Activated naive CD4-positive, alpha-beta T cell treated with Interleukin-2 at 50 U/mL for 16 hours (primary cell): ENCODE results near the gene NLRX1.
"Not testable (repeated sequence)": the region's sequence is repeated elsewhere in the genome, so short reads cannot be mapped to it uniquely, and the experiment has no call there.

Source experiments
- DNase-seq: peaks from one replicate; pipeline ENCODE4 v3.0.0-alpha.2; 2020

Gene NLRX1

DNA sequence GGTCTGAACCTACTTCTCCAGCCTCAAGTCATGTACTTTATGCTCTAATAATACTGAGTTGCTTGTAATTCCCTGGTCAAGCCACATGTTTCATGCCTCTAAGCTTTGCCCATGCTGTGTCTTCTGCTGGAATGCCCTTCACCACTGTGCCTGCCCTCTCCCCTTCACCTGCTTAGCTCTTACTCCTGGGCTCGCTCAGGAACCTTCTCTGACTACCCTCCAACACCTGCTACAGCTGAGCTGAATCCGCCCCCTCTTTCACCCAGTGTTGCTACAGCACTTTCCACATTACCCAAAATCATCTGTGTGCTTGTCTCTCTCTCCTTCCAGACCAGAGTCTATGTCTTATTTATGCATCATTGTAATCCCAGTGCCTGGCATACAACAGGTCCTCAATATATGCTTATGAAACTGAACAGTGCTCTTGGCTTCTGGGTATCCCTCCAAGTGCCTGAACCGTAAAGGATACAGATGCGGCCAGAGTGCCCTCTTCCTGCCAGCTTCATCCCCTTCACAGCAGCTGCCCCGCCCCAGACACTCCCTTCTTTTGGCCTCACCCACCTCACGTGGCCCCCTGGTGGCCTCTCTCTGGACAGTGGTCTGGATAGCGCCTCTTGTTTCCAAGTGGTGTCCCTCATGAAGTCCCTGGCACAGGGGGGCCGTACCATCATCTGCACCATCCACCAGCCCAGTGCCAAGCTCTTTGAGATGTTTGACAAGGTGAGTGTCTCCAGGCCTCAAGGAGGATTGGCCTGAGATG is 12.6 kb upstream of the NLRX1 start:
- DNase-seq = no peak

DNA sequence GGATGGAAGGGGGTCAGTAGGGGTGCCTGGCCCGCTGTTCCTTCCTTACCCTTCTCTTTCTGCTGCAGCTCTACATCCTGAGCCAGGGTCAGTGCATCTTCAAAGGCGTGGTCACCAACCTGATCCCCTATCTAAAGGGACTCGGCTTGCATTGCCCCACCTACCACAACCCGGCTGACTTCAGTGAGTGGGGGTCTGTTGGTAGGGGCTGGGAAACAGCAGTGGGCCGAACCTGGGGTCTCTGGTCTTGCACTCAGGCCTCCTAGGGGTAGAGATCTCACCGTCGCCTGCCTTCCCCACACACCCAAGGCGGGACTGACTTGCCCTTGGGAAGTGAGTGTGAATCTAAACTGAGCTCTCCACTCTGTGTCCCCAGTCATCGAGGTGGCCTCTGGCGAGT is 12.0 kb upstream of the NLRX1 start:
- no peak for DNase-seq

DNA sequence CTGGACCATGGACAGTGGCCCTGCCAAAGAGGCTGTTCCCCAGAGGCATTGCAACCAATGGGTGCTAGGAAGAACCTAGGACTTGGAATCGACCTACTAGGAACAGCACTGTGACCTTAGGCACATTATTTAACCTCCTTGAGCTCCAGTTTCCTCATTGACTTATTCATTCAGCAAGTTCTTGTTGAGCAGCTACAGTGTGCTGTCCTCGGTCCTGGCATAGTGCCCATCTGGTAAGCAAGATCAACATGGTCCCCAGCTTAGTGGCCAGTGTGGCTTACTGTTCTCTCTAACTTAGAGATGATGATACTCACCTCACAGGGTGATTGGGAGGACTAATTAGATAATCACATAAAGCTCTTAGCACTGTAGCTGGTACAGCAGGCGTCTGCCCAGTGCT is 11.5 kb upstream of the NLRX1 start:
- no peak for DNase-seq

DNA sequence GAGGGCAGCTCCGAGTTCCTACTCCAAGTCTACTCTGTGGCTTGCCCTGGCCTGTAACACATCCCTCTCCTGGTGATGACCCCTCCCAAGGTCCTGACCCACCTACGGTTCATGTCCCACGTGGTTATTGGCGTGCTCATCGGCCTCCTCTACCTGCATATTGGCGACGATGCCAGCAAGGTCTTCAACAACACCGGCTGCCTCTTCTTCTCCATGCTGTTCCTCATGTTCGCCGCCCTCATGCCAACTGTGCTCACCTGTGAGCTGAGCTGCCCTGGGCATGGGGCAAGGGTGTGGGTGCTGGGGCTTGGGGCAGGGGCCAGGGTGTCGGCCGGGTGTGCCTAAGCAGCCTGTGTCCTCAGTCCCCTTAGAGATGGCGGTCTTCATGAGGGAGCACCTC is 10.1 kb upstream of the NLRX1 start:
- DNase-seq = no peak

DNA sequence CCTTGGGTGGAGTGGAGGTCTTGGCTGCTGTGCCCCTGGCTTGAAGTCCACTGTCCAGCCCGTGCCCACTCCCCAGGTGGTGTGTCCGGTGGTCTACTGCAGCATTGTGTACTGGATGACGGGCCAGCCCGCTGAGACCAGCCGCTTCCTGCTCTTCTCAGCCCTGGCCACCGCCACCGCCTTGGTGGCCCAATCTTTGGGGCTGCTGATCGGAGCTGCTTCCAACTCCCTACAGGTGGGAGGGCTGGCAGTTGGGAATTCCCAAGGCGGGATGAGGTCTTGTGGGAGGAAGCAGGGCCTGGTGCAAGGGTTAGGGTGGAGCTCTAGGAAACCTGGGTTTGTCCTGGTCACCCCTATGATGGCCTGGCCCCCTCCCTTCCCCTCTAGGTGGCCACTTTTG is 8.4 kb upstream of the NLRX1 start:
- no peak for DNase-seq

DNA sequence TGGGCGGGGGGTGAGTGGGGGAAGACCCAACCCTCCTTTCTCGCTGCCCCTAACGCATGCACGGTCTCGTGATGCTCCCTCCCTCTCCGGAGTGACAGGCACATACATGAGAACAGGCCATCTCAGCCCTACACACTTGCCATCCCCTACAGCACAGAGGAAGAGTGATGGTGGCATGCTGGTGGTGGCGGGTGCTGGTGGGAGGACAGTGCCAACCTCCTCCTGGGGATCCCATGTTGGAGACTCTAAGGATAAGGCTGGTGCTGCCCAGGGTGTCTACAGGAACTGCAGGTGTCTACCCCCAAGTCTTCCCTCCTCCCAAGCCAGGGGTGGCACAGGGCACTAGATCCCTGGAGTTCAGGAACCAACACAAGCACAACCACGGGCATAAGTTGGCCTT is 6.7 kb upstream of the NLRX1 start:
- DNase-seq = no peak

DNA sequence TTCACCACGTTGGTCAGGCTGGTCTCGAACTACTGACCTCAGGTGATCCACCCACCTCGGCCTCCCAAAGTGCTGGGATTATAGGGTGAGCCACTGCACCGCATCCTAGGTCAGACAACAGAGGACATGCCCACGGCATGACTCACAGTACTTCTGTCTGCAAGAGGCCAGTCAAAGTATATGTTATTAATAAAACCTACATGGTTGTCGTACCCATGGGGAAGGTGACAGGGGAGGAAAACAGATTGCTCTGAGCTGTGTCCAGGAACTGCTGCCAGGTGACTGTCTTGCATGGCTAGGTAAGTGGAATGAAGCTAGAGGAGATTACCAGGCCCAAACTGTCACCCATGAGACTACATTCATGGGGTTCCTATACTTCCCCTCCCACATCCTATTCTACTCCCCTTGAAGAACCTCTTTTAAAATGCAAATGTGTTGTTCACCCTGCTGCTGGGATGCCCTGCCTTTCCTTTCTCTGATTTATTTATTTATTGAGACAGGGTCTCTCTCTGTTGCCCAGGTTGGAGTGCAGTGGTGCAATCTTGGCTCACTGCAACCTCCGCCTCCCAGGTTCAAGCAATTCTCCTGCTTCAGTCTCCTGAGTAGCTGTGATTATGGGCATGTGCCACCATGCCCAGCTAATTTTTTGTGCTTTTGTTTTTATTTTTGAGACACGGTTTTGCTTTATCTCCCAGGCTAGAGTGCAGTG is 2.0 kb upstream of the NLRX1 start:
- no peak for DNase-seq

DNA sequence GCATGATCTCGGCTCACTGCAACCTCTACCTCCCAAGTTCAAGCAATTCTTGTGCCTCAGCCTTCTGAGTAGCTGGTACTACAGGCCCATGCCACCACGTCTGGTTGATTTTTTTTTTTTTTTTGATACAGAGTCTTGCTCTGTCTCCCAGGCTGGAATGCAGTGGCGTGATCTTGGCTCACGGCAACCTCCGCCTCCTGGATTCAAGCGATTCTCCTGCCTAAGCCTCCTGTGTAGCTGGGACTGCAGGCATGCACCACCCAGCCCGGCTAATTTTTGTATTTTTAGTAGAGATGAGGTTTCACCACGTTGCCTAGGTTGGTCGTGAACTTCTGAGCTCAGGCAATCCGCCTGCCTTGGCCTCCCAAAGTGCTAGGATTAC is 1.5 kb upstream of the NLRX1 start:
- not testable (repeated sequence) for DNase-seq

DNA sequence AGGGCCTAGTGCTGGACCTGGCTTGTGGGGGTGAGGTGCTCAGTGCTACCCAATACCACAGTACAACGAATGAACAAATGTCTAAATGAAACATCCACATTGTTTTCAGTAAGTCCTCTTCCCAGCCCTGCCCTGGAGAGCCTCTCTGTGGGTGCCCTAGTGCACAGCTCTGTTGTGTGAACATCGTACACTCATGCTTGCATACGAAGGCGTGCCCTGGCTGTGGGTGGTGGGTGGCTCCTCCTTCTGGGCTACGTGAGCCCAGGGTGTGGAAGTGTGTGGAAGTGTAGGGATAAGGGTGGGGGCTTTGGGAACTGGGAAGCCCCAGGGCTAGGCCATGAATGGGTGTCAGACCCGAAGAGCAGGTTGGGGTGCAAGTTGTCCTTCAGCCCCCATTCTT is 592 bp upstream of the NLRX1 start:
- no peak for DNase-seq

DNA sequence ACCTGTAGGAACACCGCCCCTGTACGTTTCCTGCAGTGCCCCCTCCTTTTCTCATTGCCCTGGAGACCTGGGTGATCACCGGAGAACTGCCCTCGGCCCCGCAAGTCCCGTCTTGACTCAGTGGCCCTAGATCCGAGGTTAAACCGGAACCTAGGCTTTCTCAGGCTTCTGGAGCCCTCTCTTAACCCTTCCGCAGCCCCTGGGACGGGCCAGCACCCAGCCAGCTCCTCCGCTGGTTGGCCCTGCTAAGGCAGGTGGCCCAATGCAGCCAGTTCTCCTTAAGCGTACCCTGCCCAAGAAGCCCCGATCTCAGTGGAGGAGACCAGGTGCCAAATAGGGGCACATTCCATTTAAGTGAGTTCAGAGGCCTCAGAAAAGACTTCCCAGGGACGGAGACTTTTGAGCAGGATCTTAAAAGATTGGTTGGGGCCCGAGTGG is 776 bp downstream of the NLRX1 start:
- DNase-seq = peak; percentile 35

DNA sequence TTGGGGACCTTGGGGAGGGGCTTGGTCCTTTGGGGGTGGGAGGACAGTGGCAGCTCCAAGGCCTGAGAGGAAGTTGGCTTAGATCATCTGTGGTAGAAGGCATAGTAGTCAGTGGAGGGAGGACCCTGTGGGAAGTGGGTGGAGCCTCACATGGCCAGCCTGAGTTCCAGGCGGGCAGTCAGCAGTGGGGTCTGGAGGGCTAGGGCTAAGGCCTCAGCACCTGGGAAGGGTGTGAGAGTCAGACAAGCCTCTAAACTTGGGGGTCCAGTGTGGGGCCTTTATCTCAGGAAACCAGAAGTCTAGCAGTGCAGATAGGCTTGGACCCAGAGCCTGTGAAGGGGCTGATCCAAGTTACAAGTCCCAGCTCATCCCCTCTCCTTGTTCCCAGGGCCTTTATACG is 4.0 kb downstream of the NLRX1 start:
- DNase-seq = no peak

DNA sequence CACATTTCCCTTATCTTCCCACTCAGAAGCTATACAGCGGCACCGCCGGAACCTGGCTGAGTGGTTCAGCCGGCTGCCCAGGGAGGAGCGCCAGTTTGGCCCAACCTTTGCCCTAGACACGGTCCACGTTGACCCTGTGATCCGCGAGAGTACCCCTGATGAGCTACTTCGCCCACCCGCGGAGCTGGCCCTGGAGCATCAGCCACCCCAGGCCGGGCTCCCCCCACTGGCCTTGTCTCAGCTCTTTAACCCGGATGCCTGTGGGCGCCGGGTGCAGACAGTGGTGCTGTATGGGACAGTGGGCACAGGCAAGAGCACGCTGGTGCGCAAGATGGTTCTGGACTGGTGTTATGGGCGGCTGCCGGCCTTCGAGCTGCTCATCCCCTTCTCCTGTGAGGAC is 4.9 kb downstream of the NLRX1 start:
- DNase-seq = no peak

DNA sequence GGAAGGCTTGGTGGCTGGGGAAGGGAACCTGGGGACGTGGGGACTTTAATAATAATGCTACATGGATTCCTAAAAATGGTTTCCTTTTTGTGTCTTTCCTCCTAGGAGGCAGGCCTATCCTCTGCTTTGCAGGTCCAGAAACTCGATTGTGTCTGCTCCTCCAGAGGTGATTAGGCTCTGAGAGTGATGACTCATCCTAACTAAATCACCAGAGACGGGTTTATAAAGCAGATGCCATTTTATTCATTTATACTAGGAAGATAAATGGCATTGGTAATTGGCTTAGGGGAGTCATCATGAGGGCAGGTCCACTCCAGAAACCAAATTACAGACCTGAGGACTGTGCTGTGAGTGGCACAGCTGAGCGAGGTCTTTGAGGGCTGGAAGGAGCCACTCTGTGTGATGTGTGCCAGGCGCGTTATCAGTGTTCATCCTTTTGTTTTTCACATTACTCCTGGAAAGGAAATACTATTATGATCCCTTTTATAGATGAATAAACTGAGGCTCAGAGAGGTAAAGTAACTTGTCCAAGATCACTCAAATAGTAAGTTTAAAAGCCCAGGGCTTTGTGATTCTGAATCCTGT is 7.1 kb downstream of the NLRX1 start:
- no peak for DNase-seq

DNA sequence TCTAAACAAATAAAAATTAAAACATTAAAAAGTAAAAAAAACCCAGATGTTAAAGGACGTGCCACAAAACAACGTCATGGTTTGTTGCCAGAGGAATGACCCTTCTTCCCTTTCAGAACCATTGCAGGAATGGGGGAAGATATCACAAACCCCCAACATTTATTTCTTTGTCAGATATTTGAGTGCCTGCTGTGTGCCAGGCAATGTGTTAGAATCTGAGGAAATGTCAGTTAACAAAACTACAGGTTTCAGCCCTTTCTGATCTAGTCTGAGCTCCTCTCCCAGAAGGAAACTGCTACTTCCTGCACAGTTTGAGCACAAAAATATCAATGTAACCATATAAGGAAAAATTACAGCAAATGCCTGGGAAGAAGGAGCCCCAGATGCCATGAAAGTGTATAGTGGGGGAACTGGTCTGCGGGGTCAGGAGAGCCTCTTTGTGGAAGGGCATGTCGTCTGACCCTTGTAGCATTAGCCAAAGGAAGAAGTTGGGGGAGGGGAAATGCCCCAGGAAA is 9.7 kb downstream of the NLRX1 start:
- DNase-seq = no peak

DNA sequence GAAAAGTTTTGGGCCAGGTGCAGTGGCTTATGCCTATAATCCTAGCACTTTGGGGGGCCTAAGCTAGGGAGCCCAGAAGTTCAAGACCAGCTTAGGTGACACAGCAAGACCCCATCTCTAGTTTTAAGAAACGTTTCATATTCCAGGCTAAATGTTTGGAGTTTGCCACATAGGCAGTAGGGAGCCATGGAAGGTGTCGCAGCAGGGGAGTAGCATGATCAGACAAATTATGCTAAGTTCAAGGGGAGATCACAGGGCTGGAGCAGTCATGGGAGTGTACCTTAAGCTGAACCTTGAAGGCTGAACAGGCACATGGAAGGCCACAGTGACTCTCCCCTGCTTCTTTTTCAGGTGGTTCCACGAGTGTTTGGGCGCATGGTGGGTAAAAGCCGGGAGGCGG is 10.8 kb downstream of the NLRX1 start:
- DNase-seq = no peak

DNA sequence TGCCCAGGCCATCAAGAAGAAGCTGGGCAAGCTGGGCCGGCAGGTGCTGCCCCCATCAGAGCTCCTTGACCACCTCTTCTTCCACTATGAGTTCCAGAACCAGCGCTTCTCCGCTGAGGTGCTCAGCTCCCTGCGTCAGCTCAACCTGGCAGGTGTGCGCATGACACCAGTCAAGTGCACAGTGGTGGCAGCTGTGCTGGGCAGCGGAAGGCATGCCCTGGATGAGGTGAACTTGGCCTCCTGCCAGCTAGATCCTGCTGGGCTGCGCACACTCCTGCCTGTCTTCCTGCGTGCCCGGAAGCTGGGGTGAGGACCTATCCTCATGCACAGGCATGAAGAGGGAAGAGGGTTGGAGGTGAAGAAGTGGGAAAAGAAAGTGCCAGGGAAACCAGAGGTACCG is 11.5 kb downstream of the NLRX1 start:
- no peak for DNase-seq

DNA sequence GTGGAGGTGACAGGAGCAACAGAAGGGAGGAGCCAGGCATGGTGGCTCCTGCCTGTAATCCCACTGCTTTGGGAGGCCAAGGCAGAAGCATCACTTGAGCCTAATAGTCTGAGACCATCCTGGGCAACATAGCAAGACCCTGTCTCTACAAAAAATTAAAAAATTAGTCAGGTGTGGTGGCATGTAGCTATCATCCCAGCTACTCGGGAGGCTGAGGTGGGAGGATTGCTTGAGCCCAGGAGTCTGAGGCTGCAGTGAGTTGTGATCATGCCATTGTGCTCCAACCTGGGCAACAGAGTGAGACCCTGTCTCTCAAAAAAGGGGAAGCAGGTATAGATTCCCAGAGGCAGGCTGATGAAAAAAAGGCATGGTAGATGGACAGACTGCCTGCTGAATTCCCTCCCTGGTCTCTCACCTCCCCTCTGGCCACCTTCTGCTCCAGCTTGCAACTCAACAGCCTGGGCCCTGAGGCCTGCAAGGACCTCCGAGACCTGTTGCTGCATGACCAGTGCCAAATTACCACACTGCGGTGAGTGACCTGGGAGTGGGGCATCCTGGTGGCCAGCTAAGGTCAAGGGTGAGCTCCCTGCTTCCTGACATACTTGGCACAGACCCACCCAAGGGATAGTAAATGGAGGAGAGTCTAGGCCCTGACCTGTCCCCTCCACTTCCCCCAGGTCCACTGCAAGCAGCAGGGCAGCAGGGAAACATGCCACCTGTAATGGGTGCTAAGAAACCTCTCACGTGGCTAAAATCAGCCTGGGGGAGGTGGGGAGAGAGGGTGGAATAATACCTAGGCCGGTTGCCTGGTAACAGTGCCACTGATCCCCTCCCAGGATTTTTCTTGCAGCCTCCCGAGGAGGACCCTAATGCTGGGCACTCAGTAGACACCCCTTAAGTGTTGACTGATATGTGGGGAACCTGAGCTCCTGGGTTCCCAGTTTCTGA is 12.5 kb downstream of the NLRX1 start:
- DNase-seq = no peak

DNA sequence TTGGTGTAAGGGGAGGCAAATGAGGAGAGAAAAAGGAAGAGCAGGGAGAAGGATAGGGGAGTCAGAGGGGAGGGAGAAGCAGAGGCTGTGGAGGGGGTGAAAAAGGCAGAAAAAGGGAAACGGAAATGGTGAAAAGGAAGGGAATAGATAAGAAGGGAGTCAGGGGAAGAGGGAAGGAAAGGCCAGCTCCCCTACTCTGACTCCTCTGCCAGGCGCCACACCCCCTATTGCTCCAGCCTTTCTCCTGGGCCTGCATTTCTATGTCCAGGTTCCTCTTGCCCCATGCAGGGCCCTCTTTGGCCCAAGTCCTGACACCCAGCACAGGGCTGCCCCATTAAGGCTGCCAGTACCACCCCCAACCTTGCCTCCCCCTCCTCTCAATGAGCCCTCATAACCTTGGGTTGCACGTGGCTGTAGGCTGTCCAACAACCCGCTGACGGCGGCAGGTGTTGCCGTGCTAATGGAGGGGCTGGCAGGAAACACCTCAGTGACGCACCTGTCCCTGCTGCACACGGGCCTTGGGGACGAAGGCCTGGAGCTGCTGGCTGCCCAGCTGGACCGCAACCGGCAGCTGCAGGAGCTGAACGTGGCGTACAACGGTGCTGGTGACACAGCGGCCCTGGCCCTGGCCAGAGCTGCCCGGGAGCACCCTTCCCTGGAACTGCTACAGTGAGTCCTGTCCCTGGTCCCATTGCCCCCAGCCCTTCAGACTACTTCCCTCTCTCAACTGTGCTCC is 13.3 kb downstream of the NLRX1 start:
- DNase-seq = no peak

DNA sequence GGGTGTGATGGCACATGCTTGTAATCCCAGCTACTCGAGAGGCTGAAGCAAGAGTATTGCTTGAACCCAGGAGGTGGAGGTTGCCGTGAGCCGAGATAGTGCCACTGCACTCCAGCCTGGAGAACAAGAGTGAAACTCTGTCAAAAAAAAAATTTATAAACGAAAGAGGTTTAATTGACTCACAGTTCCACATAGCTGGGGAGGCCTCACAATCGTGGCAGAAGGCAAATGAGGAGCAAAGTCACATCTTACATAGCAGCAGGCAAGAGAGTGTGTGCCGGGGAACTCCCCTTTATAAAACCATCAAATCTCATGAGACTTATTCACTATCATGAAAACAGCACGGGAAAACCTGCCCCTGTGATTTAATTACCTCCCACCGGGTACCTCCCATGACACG is 15.9 kb downstream of the NLRX1 start:
- not testable (repeated sequence) for DNase-seq

DNA sequence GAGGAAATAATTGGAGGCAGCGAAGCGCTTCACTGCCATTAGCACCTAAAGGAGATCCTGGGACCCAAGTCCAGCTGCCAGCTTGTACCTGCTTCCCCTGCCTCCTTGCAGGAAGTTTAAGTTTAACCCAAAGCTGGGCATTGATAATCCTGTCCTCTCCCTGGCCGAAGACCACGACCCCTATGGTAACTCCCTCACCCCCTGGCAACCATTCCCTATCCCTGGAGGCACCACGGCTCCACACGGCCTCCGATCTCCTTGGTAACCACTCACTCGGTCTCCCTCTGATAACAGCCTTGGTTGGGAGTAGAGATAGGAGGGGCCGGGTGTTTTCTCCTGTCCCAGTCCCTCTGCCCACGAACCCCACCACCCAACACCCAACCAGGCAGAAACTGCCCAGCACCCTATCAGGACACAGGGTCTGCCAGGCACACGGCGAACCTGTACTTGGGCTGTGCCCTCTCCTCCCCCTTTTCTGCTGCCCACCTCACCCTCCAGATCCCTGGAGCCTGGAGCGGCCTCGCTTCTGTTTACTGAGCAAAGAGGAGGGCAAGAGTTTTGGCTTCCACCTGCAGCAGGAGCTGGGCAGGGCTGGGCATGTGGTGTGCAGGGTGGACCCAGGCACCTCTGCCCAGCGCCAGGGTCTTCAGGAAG is 17.6 kb downstream of the NLRX1 start:
- DNase-seq = no peak

DNA sequence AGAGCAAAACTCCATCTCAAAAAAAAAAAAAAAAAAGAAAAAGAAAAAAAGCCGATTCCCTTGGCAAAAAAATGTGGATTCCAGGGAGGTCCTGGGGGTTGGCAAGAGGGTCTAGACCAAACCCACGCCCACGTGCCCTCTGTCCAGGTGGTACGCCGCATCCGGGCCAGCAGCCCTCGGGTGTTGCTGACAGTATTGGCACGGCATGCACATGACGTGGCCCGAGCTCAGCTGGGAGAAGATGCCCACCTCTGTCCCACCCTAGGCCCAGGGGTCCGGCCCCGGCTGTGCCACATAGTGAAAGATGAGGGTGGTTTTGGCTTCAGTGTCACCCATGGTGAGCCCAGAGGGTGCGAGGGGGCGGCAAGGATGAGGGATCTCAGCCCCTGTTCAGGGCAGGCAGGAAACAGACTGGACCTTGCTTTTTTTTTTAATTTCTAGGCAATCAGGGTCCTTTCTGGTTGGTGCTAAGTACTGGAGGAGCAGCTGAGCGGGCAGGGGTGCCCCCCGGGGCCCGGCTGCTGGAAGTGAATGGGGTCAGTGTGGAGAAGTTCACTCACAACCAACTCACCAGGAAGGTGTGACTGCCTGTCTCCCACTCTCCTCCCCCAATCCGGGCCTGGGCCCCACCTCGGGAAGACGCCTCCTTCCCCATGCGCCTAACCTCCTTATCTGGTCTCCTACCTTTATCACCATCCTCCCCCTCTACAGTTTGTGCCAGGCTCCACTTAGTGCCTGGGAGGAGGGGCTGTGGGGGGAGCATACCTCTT is 18.8 kb downstream of the NLRX1 start:
- no peak for DNase-seq
